Measurements from ENCODE around the gene PRKCE.

The PRKCE gene

GRCh38 chr2:45651415-45652089 is at the start of gene PRKCE:
PRKCE (plus strand) TSS chr2:45651675.
- DNase-seq, result no peak

DNA sequence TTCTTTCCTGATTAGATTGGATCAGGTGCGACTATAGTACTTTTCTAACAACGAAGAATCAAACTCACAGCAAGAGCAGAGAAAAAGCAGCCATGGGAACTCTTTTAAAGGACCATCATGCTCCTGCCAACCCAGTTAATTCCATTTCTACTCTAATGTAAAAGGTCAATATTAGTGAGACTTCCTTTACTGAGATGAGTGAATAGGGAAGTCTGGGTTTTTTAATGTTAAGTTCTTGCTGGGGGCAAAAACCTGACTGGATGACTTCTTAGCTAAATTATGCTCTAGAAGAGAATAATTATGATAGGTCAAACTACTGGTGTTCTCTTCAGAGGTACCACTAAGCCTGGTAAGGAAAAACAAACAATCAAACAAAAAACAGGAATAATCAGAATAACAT is 48.9 kb upstream of the PRKCE start:
- no peak for DNase-seq

DNA sequence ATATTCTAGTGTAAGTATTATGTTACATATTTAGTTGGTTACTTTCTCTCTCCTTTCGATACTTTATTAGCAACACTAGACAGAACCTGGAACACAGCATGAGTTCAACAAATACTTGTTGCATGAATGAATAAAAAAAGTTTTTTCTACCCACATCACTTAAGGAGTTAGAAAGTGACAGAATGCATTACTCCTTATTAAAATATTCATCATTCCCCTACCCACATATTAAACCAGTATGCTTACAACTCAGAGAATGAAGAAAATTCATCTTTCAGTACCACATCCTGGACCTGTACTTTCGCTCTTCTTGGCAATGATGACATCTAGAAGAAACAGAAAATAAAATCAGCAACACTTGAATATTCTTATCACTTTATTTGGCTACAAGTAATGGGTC is 46.4 kb upstream of the PRKCE start:
- no peak for DNase-seq

- no peak for DNase-seq
These were observed 44.7 kb upstream of the PRKCE start for GRCh38 chr2:45606796-45607195.

GRCh38 chr2:45607701-45608100 is 43.8 kb upstream of the PRKCE start:
- peak; percentile 8 for DNase-seq

GRCh38 chr2:45610281-45611019 is 41.0 kb upstream of the PRKCE start:
- DNase-seq, result peak; percentile 63

GRCh38 chr2:45611020-45611859 is 40.2 kb upstream of the PRKCE start, which contains the start of gene SRBD1:
SRBD1 (minus strand) TSS chr2:45611267; CDS start chr2:45605441, 5,826 bp downstream.
- DNase-seq, result peak; percentile 82

GRCh38 chr2:45612285-45612684 is 39.2 kb upstream of the PRKCE start:
- no peak for DNase-seq

DNA sequence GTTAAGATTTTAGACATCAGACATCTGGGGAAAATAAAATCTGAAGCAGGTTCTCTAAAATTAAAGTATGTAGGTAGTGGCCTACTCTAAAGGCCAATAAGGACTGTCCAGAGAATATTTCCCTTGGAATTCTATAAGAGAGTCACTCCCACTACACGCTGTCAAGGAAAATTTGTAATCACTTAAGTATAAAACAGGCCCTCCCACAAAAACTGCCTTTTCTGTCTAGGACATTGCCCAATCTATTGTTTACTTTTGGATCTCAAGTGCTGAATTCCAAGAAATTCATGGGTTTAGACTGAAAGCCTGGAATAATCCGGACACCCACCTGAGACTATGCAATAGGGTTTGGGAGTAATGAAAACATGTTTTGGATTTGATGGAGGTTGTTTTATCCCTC is 38.7 kb upstream of the PRKCE start:
- no peak for DNase-seq

- DNase-seq, result no peak
These were observed 37.1 kb upstream of the PRKCE start for GRCh38 chr2:45614330-45614729.

DNA sequence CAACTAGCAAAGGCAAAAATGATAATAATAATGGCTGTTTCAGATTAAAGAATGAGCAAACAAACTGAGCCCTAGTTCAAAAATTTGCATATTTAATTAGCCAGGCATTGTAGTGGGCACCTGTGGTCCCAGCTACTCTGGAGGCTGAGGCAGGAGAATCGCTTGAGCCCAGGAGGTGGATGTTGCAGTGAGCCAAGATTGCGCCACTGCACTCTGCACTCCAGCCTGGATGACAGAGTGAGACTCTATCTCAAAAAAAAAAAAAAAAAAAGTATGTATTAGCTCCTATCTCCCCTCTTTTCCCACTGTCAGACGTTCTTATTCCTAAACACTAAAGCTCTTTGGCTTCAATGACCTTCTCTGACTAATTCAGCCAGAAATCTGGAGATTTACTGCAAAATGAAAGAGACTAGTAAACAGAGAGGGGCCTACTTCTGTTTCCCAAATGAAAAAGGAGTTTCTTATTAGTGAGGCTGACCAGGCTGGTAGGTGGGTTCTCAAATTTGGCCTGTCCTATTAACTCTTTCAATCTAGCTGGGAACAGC is 36.5 kb upstream of the PRKCE start:
- DNase-seq, result no peak

GRCh38 chr2:45616658-45617411 is 34.6 kb upstream of the PRKCE start:
- DNase-seq, result peak; percentile 15

DNA sequence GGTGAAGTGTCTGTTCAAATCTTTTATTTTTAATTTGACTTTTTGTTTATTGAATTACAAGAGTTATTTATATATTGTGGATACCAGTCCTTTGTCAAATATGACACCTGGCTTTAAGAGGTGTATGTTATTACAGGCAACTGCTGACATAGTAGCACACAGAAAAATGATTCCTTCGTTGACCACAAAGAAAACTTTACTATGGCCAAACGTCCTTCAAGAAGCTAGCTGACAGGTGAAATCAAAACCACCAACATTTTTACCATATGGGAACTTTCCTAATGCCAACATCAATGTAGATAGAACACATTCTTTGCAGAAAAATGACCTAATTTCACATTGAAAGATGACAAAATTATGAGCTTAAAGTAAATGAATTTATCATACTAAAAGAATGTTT is 34.0 kb upstream of the PRKCE start:
- DNase-seq, result no peak

GRCh38 chr2:45622336-45623075 is 29.0 kb upstream of the PRKCE start:
- no peak for DNase-seq

- no peak for DNase-seq
These were observed 28.4 kb upstream of the PRKCE start for GRCh38 chr2:45623098-45623497.

DNA sequence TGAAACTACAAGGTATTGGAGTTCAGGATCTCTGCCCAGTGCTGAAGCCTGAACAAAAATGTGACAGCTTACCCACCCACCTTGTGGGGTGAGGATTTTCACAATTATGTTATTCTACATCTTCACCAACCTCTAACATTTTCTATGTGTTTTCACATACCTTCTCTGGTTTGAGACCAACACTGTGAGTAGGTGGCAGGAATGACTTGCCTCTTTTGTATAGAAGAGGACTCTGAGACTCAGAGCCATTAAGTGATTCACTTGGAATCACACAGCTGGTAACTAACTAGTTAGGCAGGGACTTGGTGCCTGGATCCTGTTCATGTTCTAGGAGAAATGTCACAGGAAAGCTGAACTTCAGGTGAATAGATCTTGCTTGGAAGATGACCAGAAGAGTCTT is 25.7 kb upstream of the PRKCE start:
- no peak for DNase-seq

- peak; percentile 70 for DNase-seq
These were observed 24.9 kb upstream of the PRKCE start for GRCh38 chr2:45626387-45627221.

- DNase-seq, result no peak
These were observed 23.6 kb upstream of the PRKCE start for GRCh38 chr2:45627911-45628310.

- no peak for DNase-seq
These were observed 21.5 kb upstream of the PRKCE start for GRCh38 chr2:45629971-45630370.

GRCh38 chr2:45631319-45631718 is 20.2 kb upstream of the PRKCE start:
- DNase-seq, result no peak

DNA sequence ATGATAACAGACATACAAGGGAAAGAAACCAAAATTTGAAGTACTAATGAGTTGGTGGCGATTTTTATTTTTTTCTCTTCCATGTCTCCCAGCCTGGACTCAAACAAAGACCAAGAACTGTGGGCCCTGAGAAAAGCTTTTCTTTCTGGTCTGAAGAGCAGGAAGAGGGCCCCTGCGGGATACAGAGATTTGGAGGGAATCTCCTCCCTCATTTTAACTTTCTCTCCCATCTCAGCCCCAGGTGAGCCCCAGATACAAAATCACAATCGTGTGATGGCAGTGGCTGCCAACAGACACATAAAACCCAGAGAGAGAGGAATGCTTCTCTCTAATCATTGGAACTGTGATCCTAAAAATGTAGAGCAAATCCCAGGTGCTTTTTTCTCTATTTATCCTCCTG is 19.5 kb upstream of the PRKCE start:
- no peak for DNase-seq
